ENCODE results near the gene CLDN5.

- TF ChIP-seq, protein P1, sequence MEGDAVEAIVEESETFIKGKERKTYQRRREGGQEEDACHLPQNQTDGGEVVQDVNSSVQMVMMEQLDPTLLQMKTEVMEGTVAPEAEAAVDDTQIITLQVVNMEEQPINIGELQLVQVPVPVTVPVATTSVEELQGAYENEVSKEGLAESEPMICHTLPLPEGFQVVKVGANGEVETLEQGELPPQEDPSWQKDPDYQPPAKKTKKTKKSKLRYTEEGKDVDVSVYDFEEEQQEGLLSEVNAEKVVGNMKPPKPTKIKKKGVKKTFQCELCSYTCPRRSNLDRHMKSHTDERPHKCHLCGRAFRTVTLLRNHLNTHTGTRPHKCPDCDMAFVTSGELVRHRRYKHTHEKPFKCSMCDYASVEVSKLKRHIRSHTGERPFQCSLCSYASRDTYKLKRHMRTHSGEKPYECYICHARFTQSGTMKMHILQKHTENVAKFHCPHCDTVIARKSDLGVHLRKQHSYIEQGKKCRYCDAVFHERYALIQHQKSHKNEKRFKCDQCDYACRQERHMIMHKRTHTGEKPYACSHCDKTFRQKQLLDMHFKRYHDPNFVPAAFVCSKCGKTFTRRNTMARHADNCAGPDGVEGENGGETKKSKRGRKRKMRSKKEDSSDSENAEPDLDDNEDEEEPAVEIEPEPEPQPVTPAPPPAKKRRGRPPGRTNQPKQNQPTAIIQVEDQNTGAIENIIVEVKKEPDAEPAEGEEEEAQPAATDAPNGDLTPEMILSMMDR (IDR thresholded peaks at IDR 0.05; ENCODE audit: poor library complexity, severe bottlenecking) = no peak
- TF ChIP-seq TAF1 (IDR thresholded peaks at IDR 0.05; ENCODE audit: low read depth) (no peak), POLR2AphosphoS5 (IDR thresholded peaks at IDR 0.05) (no peak), EZH2 (IDR thresholded peaks at IDR 0.05; ENCODE audit: borderline replicate concordance, insufficient read depth, low read length, poor library complexity, severe bottlenecking) (no peak), SMC3 (conservative IDR thresholded peaks at IDR 0.05; ENCODE audit: poor library complexity) (no peak), EP300 (conservative IDR thresholded peaks at IDR 0.05; ENCODE audit: poor library complexity, severe bottlenecking) (no peak), RAD21 (conservative IDR thresholded peaks at IDR 0.05) (no peak), MXI1 (conservative IDR thresholded peaks at IDR 0.05; ENCODE audit: poor library complexity, severe bottlenecking) (no peak)
Observed at GRCh38 chr22:19501897-19502447, 22.2 kb downstream of the CLDN5 start.
